Brain microvascular endothelial cell (primary cell): ENCODE measurements around the gene TIMM50.

Experiments
- DNase-seq: peaks from one replicate; pipeline ENCODE4 v3.0.0-alpha.2; 2020
- H3K27ac ChIP-seq: fragments of 250-450 bp; sonication (Bioruptor Pico); 2 replicates; pipeline ENCODE4 v1.5.1; 2020; ENCODE audit warnings: mild to moderate bottlenecking, moderate library complexity
- H3K27me3 ChIP-seq: fragments of 250-450 bp; sonication (Bioruptor Pico); replicated peaks from 2 replicates; pipeline ENCODE4 v1.5.1; 2020; ENCODE audit warnings: mild to moderate bottlenecking
- H3K36me3 ChIP-seq: fragments of 250-450 bp; sonication (Bioruptor Pico); replicated peaks from 2 replicates; pipeline ENCODE4 v1.5.1; 2020; ENCODE audit warnings: mild to moderate bottlenecking
- H3K4me3 ChIP-seq: 2 replicates; pipeline ENCODE4 v1.5.1; 2011; ENCODE audit warnings: low read depth, mild to moderate bottlenecking, control low read depth, low read length, moderate library complexity
- CTCF ChIP-seq: IDR thresholded peaks from 2 replicates; pipeline ENCODE4 v1.5.1; 2011; ENCODE audit warnings: low read depth, mild to moderate bottlenecking, moderate library complexity, low read length, control low read depth, inconsistent platforms; ENCODE audit errors: missing control alignments
- in situ Hi-C: cut with HindIII; loops from 2 replicates; pipeline ENCODE4 v1.10.0; 2017; ENCODE audit warnings: low sequenced_read_pairs, low pct_ligation_motif_present

TIMM50 gene

GRCh38 chr19:39436350-39436716 lies 44.3 kb upstream of the TIMM50 start:
- DNase-seq: no peak
- in situ Hi-C loops: no loop called here
- H3K4me3 ChIP-seq: peak overlapping the region; percentile 52
- TF ChIP-seq CTCF: no peak
- H3K27ac ChIP-seq: peak overlapping the region; percentile 99
- H3K27me3 ChIP-seq: no peaks in the 10 kb centered on the region
- peaks cover 35% of the 10 kb centered on the region for H3K36me3 ChIP-seq

GRCh38 chr19:39438270-39438934 lies 42.2 kb upstream of the TIMM50 start:
- no peak overlapping the region for H3K4me3 ChIP-seq
- peaks cover 18% of the 10 kb centered on the region for H3K36me3 ChIP-seq
- in situ Hi-C loops: no loop called here
- TF ChIP-seq CTCF: no peak
- no peak overlapping the region for H3K27ac ChIP-seq
- no peaks in the 10 kb centered on the region for H3K27me3 ChIP-seq
- peak; percentile 59 for DNase-seq

GRCh38 chr19:39444598-39445195 lies 35.9 kb upstream of the TIMM50 start:
- DNase-seq: no peak
- in situ Hi-C loops: no loop called here

GRCh38 chr19:39445196-39446111 lies 35.2 kb upstream of the TIMM50 start, which contains the start of gene SUPT5H:
SUPT5H (plus strand) TSS chr19:39445582; CDS start chr19:39445891, 309 bp downstream.
- no peak for TF ChIP-seq CTCF

More at GRCh38 chr19:39444598-39445195, 35.9 kb upstream of the TIMM50 start:
- Histone ChIP-seq H3K36me3 (peaks cover 6% of the 10 kb centered on the region), H3K27ac (peak overlapping the region; percentile 96), H3K27me3 (no peaks in the 10 kb centered on the region), H3K4me3 (peak overlapping the region; percentile 99)
- TF ChIP-seq CTCF: no peak

GRCh38 chr19:39446365-39447084 lies 34.1 kb upstream of the TIMM50 start:
- Histone ChIP-seq H3K36me3 (peaks cover 6% of the 10 kb centered on the region), H3K4me3 (peak overlapping the region; percentile 99), H3K27me3 (no peaks in the 10 kb centered on the region), H3K27ac (peak overlapping the region; percentile 96)
- in situ Hi-C loops: no loop called here
- DNase-seq: no peak
- TF ChIP-seq CTCF: no peak

More at GRCh38 chr19:39445196-39446111, 35.2 kb upstream of the TIMM50 start, which contains the start of gene SUPT5H:
- peak within 1 kb of the TSS; percentile 96 for H3K27ac ChIP-seq
- no peaks in the 10 kb centered on the region for H3K27me3 ChIP-seq
- H3K36me3 ChIP-seq: peaks cover 6% of the 10 kb centered on the region
- peak within 1 kb of the TSS; percentile 99 for H3K4me3 ChIP-seq
- in situ Hi-C loops: no loop called here
- peak; percentile 92 for DNase-seq
